ENCODE data around the gene CD38.

DNA sequence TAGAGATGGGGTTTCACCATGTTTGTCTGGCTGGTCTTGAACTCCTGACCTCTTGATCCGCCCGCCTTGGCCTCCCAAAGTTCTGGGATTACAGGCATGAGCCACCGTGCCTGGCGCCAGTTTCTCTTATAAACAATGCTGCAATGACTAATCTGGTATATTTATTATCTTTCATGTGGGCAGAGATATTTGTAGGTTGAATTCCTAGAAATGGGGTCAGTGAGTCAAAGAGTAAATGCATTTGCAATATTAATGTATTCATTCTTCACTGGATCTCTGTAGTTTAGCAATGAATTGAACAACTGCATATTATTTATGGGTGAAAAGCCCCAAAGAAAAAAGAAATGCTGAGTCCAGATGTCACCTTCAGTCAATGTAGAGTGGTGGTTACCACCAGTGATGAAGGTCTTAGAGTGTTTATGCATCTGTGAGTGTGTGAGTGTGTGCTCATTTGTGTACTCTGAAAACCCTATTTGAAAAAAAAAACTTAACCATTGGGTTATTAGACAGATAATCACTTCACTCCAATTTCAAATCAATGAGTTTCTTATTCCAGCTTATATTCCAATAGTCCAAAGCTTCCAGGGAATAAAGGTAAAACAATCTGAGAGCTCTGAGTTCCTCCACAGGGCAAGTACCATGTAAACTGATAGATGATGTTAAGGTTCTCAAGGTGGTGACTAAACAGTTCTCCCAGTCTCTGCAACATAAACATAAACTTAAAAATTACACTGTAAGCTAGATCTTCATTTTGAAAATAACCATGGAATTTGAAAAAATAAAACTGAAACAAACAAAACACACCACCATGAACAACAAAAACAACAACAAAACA is 22.6 kb upstream of the CD38 start:
- TF ChIP-seq, protein P1, sequence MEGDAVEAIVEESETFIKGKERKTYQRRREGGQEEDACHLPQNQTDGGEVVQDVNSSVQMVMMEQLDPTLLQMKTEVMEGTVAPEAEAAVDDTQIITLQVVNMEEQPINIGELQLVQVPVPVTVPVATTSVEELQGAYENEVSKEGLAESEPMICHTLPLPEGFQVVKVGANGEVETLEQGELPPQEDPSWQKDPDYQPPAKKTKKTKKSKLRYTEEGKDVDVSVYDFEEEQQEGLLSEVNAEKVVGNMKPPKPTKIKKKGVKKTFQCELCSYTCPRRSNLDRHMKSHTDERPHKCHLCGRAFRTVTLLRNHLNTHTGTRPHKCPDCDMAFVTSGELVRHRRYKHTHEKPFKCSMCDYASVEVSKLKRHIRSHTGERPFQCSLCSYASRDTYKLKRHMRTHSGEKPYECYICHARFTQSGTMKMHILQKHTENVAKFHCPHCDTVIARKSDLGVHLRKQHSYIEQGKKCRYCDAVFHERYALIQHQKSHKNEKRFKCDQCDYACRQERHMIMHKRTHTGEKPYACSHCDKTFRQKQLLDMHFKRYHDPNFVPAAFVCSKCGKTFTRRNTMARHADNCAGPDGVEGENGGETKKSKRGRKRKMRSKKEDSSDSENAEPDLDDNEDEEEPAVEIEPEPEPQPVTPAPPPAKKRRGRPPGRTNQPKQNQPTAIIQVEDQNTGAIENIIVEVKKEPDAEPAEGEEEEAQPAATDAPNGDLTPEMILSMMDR (IDR thresholded peaks at IDR 0.05): no peak
- TF ChIP-seq POLR2A (IDR thresholded peaks at IDR 0.05) (no peak), EP300 (IDR thresholded peaks at IDR 0.05) (no peak)

Data from tibial nerve (tissue), 4 donors.